Measurements from ENCODE around the gene FAM13A. TPM values are rescaled to one million over a fixed set of nuclear protein-coding genes. Genes with fewer than 3 reads are reported as not detected.

Gene FAM13A
- total and polyA plus RNA-seq, 2 donors (not counting 1 experiment from before 2014, with no cell fraction given): 0.51 to 2.1 TPM

- H2AFZ ChIP-seq (ENCODE audit: insufficient read depth, low read depth, low read length, poor library complexity, severe bottlenecking): no peak overlapping the region
- DNase-seq (no peak), ATAC-seq (ENCODE audit: low read depth) (no peak)
- H3K9me3 Mint-ChIP-seq (ENCODE audit: insufficient read depth): no peaks in the 10 kb centered on the region
- no peaks in the 10 kb centered on the region for H3K79me2 ChIP-seq (ENCODE audit: control insufficient read depth, insufficient read depth, low read length)
- no peaks in the 10 kb centered on the region for H4K20me1 ChIP-seq (ENCODE audit: control insufficient read depth, insufficient read depth, low read length, poor library complexity, severe bottlenecking)
- no peaks in the 10 kb centered on the region for H3K4me1 Mint-ChIP-seq
- H3K27ac ChIP-seq (ENCODE audit: low read length in 2 of 2): no peak overlapping the region
- ChIA-PET POLR2A (no interaction called here), CTCF (no interaction called here)
- no peaks in the 10 kb centered on the region for H3K36me3 ChIP-seq (replicated peaks in 1 of 2; ENCODE audit: control extremely low read depth in 1 of 2, control insufficient read depth in 1 of 2, extremely low read depth in 1 of 2, insufficient read depth in 2 of 2, low read length in 1 of 2)
- H3K27me3 Mint-ChIP-seq: peaks cover 6% of the 10 kb centered on the region
- H3K27me3 ChIP-seq (replicated peaks in 1 of 4; ENCODE audit: control extremely low read depth in 1 of 4, control insufficient read depth in 3 of 4, insufficient read depth in 4 of 4, low read length in 3 of 4): no peaks in the 10 kb centered on the region
- H3K9me3 ChIP-seq (ENCODE audit: control extremely low read depth in 1 of 3, control insufficient read depth in 2 of 3, insufficient read depth in 1 of 3, low read length in 2 of 3): no peaks in the 10 kb centered on the region
- TF ChIP-seq EZH2 (IDR thresholded peaks at IDR 0.05; ENCODE audit: borderline replicate concordance, insufficient read depth, low read depth, low read length, poor library complexity, severe bottlenecking) (no peak), CTCF (IDR thresholded peaks at IDR 0.05) (no peak)
- H3K4me3 ChIP-seq (ENCODE audit: control extremely low read depth in 1 of 5, extremely low read depth in 1 of 5, insufficient read depth in 1 of 5, low read depth in 2 of 5, low read length in 4 of 5): no peak overlapping the region
- H3K4me1 ChIP-seq (ENCODE audit: control insufficient read depth in 2 of 2, insufficient read depth in 2 of 2, low read length in 2 of 2): no peaks in the 10 kb centered on the region
- no peak overlapping the region for H3K4me3 Mint-ChIP-seq
- intact Hi-C loops (cut with micrococcal nuclease): no loop called here
- H3K9ac ChIP-seq (ENCODE audit: low read length): no peak overlapping the region
- no peak overlapping the region for H3K4me2 ChIP-seq (replicated peaks; ENCODE audit: low read depth, low read length, poor library complexity, severe bottlenecking)
- no peak overlapping the region for H3K27ac Mint-ChIP-seq
Observed at GRCh38 chr4:88788895-88789294, 268.1 kb downstream of the FAM13A start.

- H3K27ac ChIP-seq (ENCODE audit: low read length in 2 of 2): no peak overlapping the region
- Mint-ChIP-seq H3K9me3 (ENCODE audit: insufficient read depth) (no peaks in the 10 kb centered on the region), H3K27me3 (peaks cover 6% of the 10 kb centered on the region), H3K27ac (no peak overlapping the region), H3K4me3 (no peak overlapping the region), H3K4me1 (no peaks in the 10 kb centered on the region)
- no peak for DNase-seq
- H3K27me3 ChIP-seq (replicated peaks in 1 of 4; ENCODE audit: control extremely low read depth in 1 of 4, control insufficient read depth in 3 of 4, insufficient read depth in 4 of 4, low read length in 3 of 4): no peaks in the 10 kb centered on the region
- CTCF ChIA-PET: no interaction called here
- H3K36me3 ChIP-seq (replicated peaks in 1 of 2; ENCODE audit: control extremely low read depth in 1 of 2, control insufficient read depth in 1 of 2, extremely low read depth in 1 of 2, insufficient read depth in 2 of 2, low read length in 1 of 2): no peaks in the 10 kb centered on the region
- H3K4me2 ChIP-seq (replicated peaks; ENCODE audit: low read depth, low read length, poor library complexity, severe bottlenecking): no peak overlapping the region
- intact Hi-C loops (cut with micrococcal nuclease): no loop called here
- no peak for ATAC-seq (ENCODE audit: low read depth)
- no CpG with 5 or more reads among the region's 1 CpG for WGBS (ENCODE audit: insufficient coverage)
- H3K9me3 ChIP-seq (ENCODE audit: control extremely low read depth in 1 of 3, control insufficient read depth in 2 of 3, insufficient read depth in 1 of 3, low read length in 2 of 3): no peaks in the 10 kb centered on the region
- no peaks in the 10 kb centered on the region for H3K79me2 ChIP-seq (ENCODE audit: control insufficient read depth, insufficient read depth, low read length)
- no peak overlapping the region for H3K9ac ChIP-seq (ENCODE audit: low read length)
- POLR2A ChIA-PET: no interaction called here
- H3K4me3 ChIP-seq (ENCODE audit: control extremely low read depth in 1 of 5, extremely low read depth in 1 of 5, insufficient read depth in 1 of 5, low read depth in 2 of 5, low read length in 4 of 5): no peak overlapping the region
- H3K4me1 ChIP-seq (ENCODE audit: control insufficient read depth in 2 of 2, insufficient read depth in 2 of 2, low read length in 2 of 2): no peaks in the 10 kb centered on the region
- no peaks in the 10 kb centered on the region for H4K20me1 ChIP-seq (ENCODE audit: control insufficient read depth, insufficient read depth, low read length, poor library complexity, severe bottlenecking)
- TF ChIP-seq CTCF (IDR thresholded peaks at IDR 0.05) (no peak), EZH2 (IDR thresholded peaks at IDR 0.05; ENCODE audit: borderline replicate concordance, insufficient read depth, low read depth, low read length, poor library complexity, severe bottlenecking) (no peak)
- no peak overlapping the region for H2AFZ ChIP-seq (ENCODE audit: insufficient read depth, low read depth, low read length, poor library complexity, severe bottlenecking)
Observed at GRCh38 chr4:88788424-88788823, 268.6 kb downstream of the FAM13A start.
